Measurements from ENCODE around the gene PRC1. TPM values are rescaled to one million over a fixed set of nuclear protein-coding genes. Genes with fewer than 3 reads are reported as not detected.

PRC1 gene
- total RNA-seq, 1 experiment from 2014 or later: 75.7 TPM

GRCh38 chr15:91022832-91023129 is 28.4 kb upstream of the PRC1 start:
- Histone ChIP-seq H3K14ac (ENCODE audit: insufficient read depth, low read length) (no peak overlapping the region), H2AFZ (ENCODE audit: low read length) (no peak overlapping the region), H2BK15ac (ENCODE audit: low read depth, low read length) (no peak overlapping the region), H2BK20ac (ENCODE audit: low read depth, low read length, poor library complexity, severe bottlenecking) (no peak overlapping the region), H3T11ph (ENCODE audit: low read length) (no peak overlapping the region), H3K9me3 (ENCODE audit: control insufficient read depth, low read depth, low read length) (no peaks in the 10 kb centered on the region), H3K4me1 (ENCODE audit: insufficient read depth, low read length) (peaks cover 6% of the 10 kb centered on the region; the same call in 1 of the 2 replicates), H2BK120ac (ENCODE audit: low read depth, low read length, poor library complexity, severe bottlenecking) (no peak overlapping the region), H2AK5ac (ENCODE audit: insufficient read length, low read length) (no peak overlapping the region), H3K4ac (ENCODE audit: low read depth, low read length) (no peak overlapping the region), H3K9ac (ENCODE audit: extremely low read depth, insufficient read length, low read length) (peak overlapping the region; percentile 25), H3K79me2 (ENCODE audit: insufficient read depth, low read length) (no peaks in the 10 kb centered on the region; the same call in 1 of the 2 replicates), H3K27ac (ENCODE audit: insufficient read length, low read depth, low read length) (no peak overlapping the region), H4K8ac (replicated peaks; ENCODE audit: insufficient read length, low read depth, low read length) (no peak overlapping the region), H2BK12ac (ENCODE audit: insufficient read length, low read depth, low read length) (no peak overlapping the region), H3K23ac (ENCODE audit: insufficient read length, low read depth, low read length) (no peak overlapping the region), H3K56ac (ENCODE audit: insufficient read length, low read depth, low read length) (no peak overlapping the region), H3K79me1 (ENCODE audit: insufficient read depth, low read depth, low read length, poor library complexity, severe bottlenecking) (no peaks in the 10 kb centered on the region), H4K20me1 (ENCODE audit: control insufficient read depth, insufficient read depth, insufficient read length) (no peaks in the 10 kb centered on the region), H3K18ac (ENCODE audit: insufficient read length, low read depth, low read length) (no peak overlapping the region), H3K23me2 (ENCODE audit: insufficient read length, low read depth, low read length, poor library complexity, severe bottlenecking) (peaks cover 11% of the 10 kb centered on the region), H3K27me3 (ENCODE audit: insufficient read depth, low read length) (no peaks in the 10 kb centered on the region), H3K4me2 (ENCODE audit: insufficient read depth, insufficient read length, low read length) (peak overlapping the region; percentile 96), H2BK5ac (ENCODE audit: insufficient read length, low read length) (no peak overlapping the region), H4K5ac (ENCODE audit: insufficient read length, low read depth, low read length) (no peak overlapping the region), H4K91ac (ENCODE audit: insufficient read length, low read depth, low read length) (no peak overlapping the region)
- no CpG with 5 or more reads among the region's 1 CpG for WGBS (ENCODE audit: extremely low coverage, insufficient read length, low lambda C conversion rate)
- Mint-ChIP-seq H3K36me3 (ENCODE audit: insufficient read depth in 1 of 3, low read depth in 3 of 3) (peaks cover 0 to 3% (median 0%) of the 10 kb centered on the region in 3 experiments; a peak in 1 of 7 replicates), H3K27ac (no peak overlapping the region), H3K4me3 (peak overlapping the region; percentile 93 to 96), H3K4me1 (peaks cover 16% of the 10 kb centered on the region in 2 experiments), H3K27me3 (ENCODE audit: low read depth) (no peaks in the 10 kb centered on the region), H3K9me3 (no peaks in the 10 kb centered on the region)
- no peak for TF ChIP-seq CTCF (conservative IDR thresholded peaks at IDR 0.05)
- no peak for DNase-seq

Measured in H9 (cell line).